OCI-LY1 (cell line): ENCODE measurements around the gene PMAIP1.

ENCODE experiments used
- EZH2 ChIP-seq: fragments of 200-600 bp; sonication (generic), shearing (Covaris generic); IDR thresholded peaks from 2 replicates; pipeline ENCODE4 v1.8.0; 2017; ENCODE audit warnings: borderline replicate concordance, mixed run types, mild to moderate bottlenecking, antibody characterized with exemption, low read length, moderate library complexity, mixed read lengths
- TF ChIP-seq, protein P1 (sequence below): fragments of 200-600 bp; sonication (generic), shearing (Covaris generic); IDR thresholded peaks from 2 replicates; pipeline ENCODE4 v1.5.1; 2017; ENCODE audit warnings: mild to moderate bottlenecking, antibody characterized with exemption, low read length, moderate library complexity, mixed read lengths

DNA sequence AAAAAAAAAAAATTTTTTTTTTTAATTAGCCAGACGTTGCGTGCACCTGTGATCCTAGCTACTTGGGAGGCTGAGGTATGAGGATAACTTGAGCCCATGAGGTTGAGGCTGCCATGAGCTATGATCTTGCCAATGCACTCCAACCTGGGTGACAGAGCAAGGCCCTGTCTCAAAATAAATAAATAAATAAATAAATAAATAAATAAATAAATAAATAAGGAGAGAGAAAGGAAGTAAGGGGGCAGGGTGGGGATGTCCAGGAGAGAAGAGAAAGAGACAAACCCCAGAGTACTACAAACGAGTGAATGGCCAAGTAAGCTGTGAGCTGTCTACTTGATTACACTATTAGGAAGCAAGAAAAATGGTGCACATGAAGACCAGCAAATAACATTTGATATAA, 7.7 kb upstream of the PMAIP1 start:
- TF ChIP-seq EZH2: no peak
- TF ChIP-seq, protein P1, sequence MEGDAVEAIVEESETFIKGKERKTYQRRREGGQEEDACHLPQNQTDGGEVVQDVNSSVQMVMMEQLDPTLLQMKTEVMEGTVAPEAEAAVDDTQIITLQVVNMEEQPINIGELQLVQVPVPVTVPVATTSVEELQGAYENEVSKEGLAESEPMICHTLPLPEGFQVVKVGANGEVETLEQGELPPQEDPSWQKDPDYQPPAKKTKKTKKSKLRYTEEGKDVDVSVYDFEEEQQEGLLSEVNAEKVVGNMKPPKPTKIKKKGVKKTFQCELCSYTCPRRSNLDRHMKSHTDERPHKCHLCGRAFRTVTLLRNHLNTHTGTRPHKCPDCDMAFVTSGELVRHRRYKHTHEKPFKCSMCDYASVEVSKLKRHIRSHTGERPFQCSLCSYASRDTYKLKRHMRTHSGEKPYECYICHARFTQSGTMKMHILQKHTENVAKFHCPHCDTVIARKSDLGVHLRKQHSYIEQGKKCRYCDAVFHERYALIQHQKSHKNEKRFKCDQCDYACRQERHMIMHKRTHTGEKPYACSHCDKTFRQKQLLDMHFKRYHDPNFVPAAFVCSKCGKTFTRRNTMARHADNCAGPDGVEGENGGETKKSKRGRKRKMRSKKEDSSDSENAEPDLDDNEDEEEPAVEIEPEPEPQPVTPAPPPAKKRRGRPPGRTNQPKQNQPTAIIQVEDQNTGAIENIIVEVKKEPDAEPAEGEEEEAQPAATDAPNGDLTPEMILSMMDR: no peak
